ENCODE results near the gene CAMK2B. TPM values are rescaled to one million over a fixed set of nuclear protein-coding genes. Genes with fewer than 3 reads are reported as not detected.
"Not testable (repeated sequence)": the region's sequence is repeated elsewhere in the genome, so short reads cannot be mapped to it uniquely, and the experiment has no call there.

Gene CAMK2B
- polyA plus RNA-seq, 1 donor (not counting 4 experiments of a cell fraction or from before 2014, with no cell fraction given), result 0.25 TPM

GRCh38 chr7:44200699-44201461 is 124.5 kb downstream of the CAMK2B start, which contains the start of gene YKT6:
TSS of gene YKT6 (plus strand) at chr7:44200978. CDS start at chr7:44201136, 158 bp downstream.
- peak within 1 kb of the TSS; percentile 77 for H3K4me2 ChIP-seq (ENCODE audit: control insufficient read depth, extremely low read depth, insufficient read depth, low read depth, low read length)
- peak within 1 kb of the TSS; percentile 74 to 100 (median 79) for H3K4me3 ChIP-seq (ENCODE audit: control insufficient read depth in 2 of 3, extremely low read depth in 1 of 3, insufficient read depth in 2 of 3, low read depth in 1 of 3, low read length in 3 of 3)
- H2AFZ ChIP-seq (ENCODE audit: control insufficient read depth, low read length), result peak within 1 kb of the TSS; percentile 88
- FAIRE-seq (peak; percentile 81), DNase-seq (ENCODE audit: low read depth, low spot score) (peak; percentile 79)
- peaks cover 4% of the 10 kb centered on the region for H4K20me1 ChIP-seq (ENCODE audit: control insufficient read depth, extremely low read depth, insufficient read depth, low read length)
- peak within 1 kb of the TSS; percentile 91 for H3K9ac ChIP-seq (ENCODE audit: control insufficient read depth, extremely low read depth, insufficient read depth, low read length)
- peaks cover 12 to 25% of the 10 kb centered on the region in 2 experiments for H3K36me3 ChIP-seq (ENCODE audit: control insufficient read depth in 2 of 2, extremely low read depth in 1 of 2, insufficient read depth in 2 of 2, low read length in 2 of 2)
- H3K9me3 ChIP-seq (ENCODE audit: control insufficient read depth, low read depth, low read length), result no peaks in the 10 kb centered on the region
- H3K79me2 ChIP-seq (ENCODE audit: control insufficient read depth, insufficient read depth, low read length), result peaks cover 43% of the 10 kb centered on the region
- H3K27ac ChIP-seq (ENCODE audit: control insufficient read depth, insufficient read depth, low read length), result peak within 1 kb of the TSS; percentile 71
- H3K27me3 ChIP-seq (ENCODE audit: control insufficient read depth, extremely low read depth, insufficient read depth, low read length), result no peaks in the 10 kb centered on the region
- dilution Hi-C loops (cut with MboI; ENCODE audit: extremely low pct_ligation_motif_present, low sequenced_read_pairs), result no loop called here
- H3K4me1 ChIP-seq (ENCODE audit: control insufficient read depth, extremely low read depth, insufficient read depth, low read length), result peaks cover 8% of the 10 kb centered on the region
- H3K9me1 ChIP-seq (ENCODE audit: control insufficient read depth, extremely low read depth, insufficient read depth, low read length), result no peaks in the 10 kb centered on the region
- TF ChIP-seq EZH2 (IDR thresholded peaks at IDR 0.05; ENCODE audit: low read length) (no peak), CTCF (optimal IDR thresholded peaks at IDR 0.05 in 1 of 3, IDR thresholded peaks at IDR 0.05 in 1 of 3, conservative IDR thresholded peaks at IDR 0.05 in 1 of 3; ENCODE audit: extremely low read depth in 1 of 3, insufficient read depth in 2 of 3, low read length in 3 of 3) (peak in 2 of 3 experiments; percentile 27 to 66)

- dilution Hi-C loops (cut with MboI; ENCODE audit: extremely low pct_ligation_motif_present, low sequenced_read_pairs), result not testable (repeated sequence)
Observed at GRCh38 chr7:44200163-44200562, 125.2 kb downstream of the CAMK2B start.

More at GRCh38 chr7:44200163-44200562, 125.2 kb downstream of the CAMK2B start:
- H3K9me3 ChIP-seq (ENCODE audit: control insufficient read depth, low read depth, low read length); H3K4me3 ChIP-seq (ENCODE audit: control insufficient read depth in 2 of 3, extremely low read depth in 1 of 3, insufficient read depth in 2 of 3, low read depth in 1 of 3, low read length in 3 of 3); H3K9me1 ChIP-seq (ENCODE audit: control insufficient read depth, extremely low read depth, insufficient read depth, low read length); H2AFZ ChIP-seq (ENCODE audit: control insufficient read depth, low read length); H3K27me3 ChIP-seq (ENCODE audit: control insufficient read depth, extremely low read depth, insufficient read depth, low read length); FAIRE-seq; H3K4me2 ChIP-seq (ENCODE audit: control insufficient read depth, extremely low read depth, insufficient read depth, low read depth, low read length); H4K20me1 ChIP-seq (ENCODE audit: control insufficient read depth, extremely low read depth, insufficient read depth, low read length); H3K4me1 ChIP-seq (ENCODE audit: control insufficient read depth, extremely low read depth, insufficient read depth, low read length); DNase-seq (ENCODE audit: low read depth, low spot score); H3K9ac ChIP-seq (ENCODE audit: control insufficient read depth, extremely low read depth, insufficient read depth, low read length); H3K27ac ChIP-seq (ENCODE audit: control insufficient read depth, insufficient read depth, low read length): not testable (repeated sequence)
- Histone ChIP-seq H3K36me3 (ENCODE audit: control insufficient read depth in 2 of 2, extremely low read depth in 1 of 2, insufficient read depth in 2 of 2, low read length in 2 of 2) (peaks cover 12 to 18% of the 10 kb centered on the region in 2 experiments), H3K79me2 (ENCODE audit: control insufficient read depth, insufficient read depth, low read length) (peaks cover 38% of the 10 kb centered on the region)
